ENCODE results near the gene BMERB1. TPM values are rescaled to one million over a fixed set of nuclear protein-coding genes. Genes with fewer than 3 reads are reported as not detected.
A peak's percentile ranks its signal among the peaks of the same experiment; 100 is the strongest.
"Not testable (repeated sequence)": the region's sequence is repeated elsewhere in the genome, so short reads cannot be mapped to it uniquely, and the experiment has no call there.

The BMERB1 gene
- polyA plus RNA-seq, 6 donors from 2014 or later: 0.36 to 1.1 (median 0.82) TPM; not detected in 2

GRCh38 chr16:15454933-15455332 lies 20.5 kb downstream of the BMERB1 start:
- not testable (repeated sequence) for ATAC-seq (ENCODE audit: low read depth in 2 of 2); H3K9me3 Mint-ChIP-seq; H3K27ac Mint-ChIP-seq

GRCh38 chr16:15457400-15457799 lies 23.0 kb downstream of the BMERB1 start:
- Mint-ChIP-seq H3K27ac (no peak overlapping the region), H3K4me1 (no peaks in the 10 kb centered on the region), H3K27me3 (peaks cover 16 to 30% (median 28%) of the 10 kb centered on the region in 3 donors), H3K9me3 (peaks cover 0 to 6% (median 0%) of the 10 kb centered on the region in 7 donors), H3K4me3 (no peak overlapping the region), H3K36me3 (peaks cover 0 to 3% of the 10 kb centered on the region in 2 donors)
- DNase-seq: no peak
- no peak for ATAC-seq (ENCODE audit: low read depth in 2 of 2)

More at GRCh38 chr16:15454933-15455332, 20.5 kb downstream of the BMERB1 start:
- not testable (repeated sequence) for DNase-seq, H3K4me1 Mint-ChIP-seq, H3K36me3 Mint-ChIP-seq, H3K4me3 Mint-ChIP-seq
- H3K27me3 Mint-ChIP-seq: peaks cover 10 to 30% (median 28%) of the 10 kb centered on the region in 3 donors

- DNase-seq: no peak
- H3K4me1 Mint-ChIP-seq: no peaks in the 10 kb centered on the region
- no peak overlapping the region for H3K27ac Mint-ChIP-seq
- ATAC-seq (ENCODE audit: low read depth in 2 of 2): no peak
- H3K9me3 Mint-ChIP-seq: peaks cover 0 to 6% (median 0%) of the 10 kb centered on the region in 7 donors
- H3K4me3 Mint-ChIP-seq: no peak overlapping the region
- H3K27me3 Mint-ChIP-seq: peaks cover 16 to 30% (median 28%) of the 10 kb centered on the region in 3 donors
- peaks cover 0 to 3% of the 10 kb centered on the region in 2 donors for H3K36me3 Mint-ChIP-seq
These were observed 23.6 kb downstream of the BMERB1 start for GRCh38 chr16:15457958-15458357.

GRCh38 chr16:15459791-15460190 lies 25.4 kb downstream of the BMERB1 start:
- DNase-seq (no peak), ATAC-seq (ENCODE audit: low read depth in 2 of 2) (no peak)
- H3K4me3 Mint-ChIP-seq: no peak overlapping the region
- H3K4me1 Mint-ChIP-seq: no peaks in the 10 kb centered on the region
- H3K27ac Mint-ChIP-seq: no peak overlapping the region
- peaks cover 0 to 6% (median 0%) of the 10 kb centered on the region in 7 donors for H3K9me3 Mint-ChIP-seq
- H3K36me3 Mint-ChIP-seq: no peaks in the 10 kb centered on the region
- H3K27me3 Mint-ChIP-seq: peaks cover 16 to 23% (median 21%) of the 10 kb centered on the region in 3 donors

- H3K36me3 Mint-ChIP-seq: no peaks in the 10 kb centered on the region
- H3K27me3 Mint-ChIP-seq: peaks cover 16 to 21% (median 20%) of the 10 kb centered on the region in 3 donors
- no peak overlapping the region for H3K27ac Mint-ChIP-seq
- ATAC-seq (ENCODE audit: low read depth in 2 of 2) (no peak), DNase-seq (no peak)
- no peak overlapping the region for H3K4me3 Mint-ChIP-seq
- no peaks in the 10 kb centered on the region for H3K4me1 Mint-ChIP-seq
- peaks cover 0 to 6% (median 0%) of the 10 kb centered on the region in 7 donors for H3K9me3 Mint-ChIP-seq
These were observed 26.2 kb downstream of the BMERB1 start for GRCh38 chr16:15460601-15461000.

GRCh38 chr16:15461376-15461775 lies 27.0 kb downstream of the BMERB1 start:
- Mint-ChIP-seq H3K4me3 (no peak overlapping the region), H3K27ac (no peak overlapping the region), H3K9me3 (peaks cover 0 to 6% (median 0%) of the 10 kb centered on the region in 7 donors), H3K27me3 (peaks cover 16 to 21% (median 16%) of the 10 kb centered on the region in 3 donors), H3K4me1 (no peaks in the 10 kb centered on the region), H3K36me3 (no peaks in the 10 kb centered on the region)
- DNase-seq: no peak
- ATAC-seq (ENCODE audit: low read depth in 2 of 2): no peak

GRCh38 chr16:15464401-15465186 lies 30.2 kb downstream of the BMERB1 start:
- Mint-ChIP-seq H3K27ac (no peak overlapping the region), H3K4me3 (no peak overlapping the region), H3K36me3 (peaks cover 0 to 6% of the 10 kb centered on the region in 2 donors), H3K4me1 (no peaks in the 10 kb centered on the region), H3K9me3 (peaks cover 0 to 12% (median 6%) of the 10 kb centered on the region in 7 donors), H3K27me3 (peaks cover 0 to 8% (median under 1%) of the 10 kb centered on the region in 3 donors)
- DNase-seq (no peak), ATAC-seq (ENCODE audit: low read depth in 2 of 2) (no peak)

- no peak overlapping the region for H3K27ac Mint-ChIP-seq
- H3K9me3 Mint-ChIP-seq: peaks cover 0 to 15% (median 8%) of the 10 kb centered on the region in 7 donors
- H3K27me3 Mint-ChIP-seq: peaks cover 0 to 4% (median 0%) of the 10 kb centered on the region in 3 donors
- DNase-seq (no peak), ATAC-seq (ENCODE audit: low read depth in 2 of 2) (no peak)
- H3K4me3 Mint-ChIP-seq: no peak overlapping the region
- H3K4me1 Mint-ChIP-seq: no peaks in the 10 kb centered on the region
- H3K36me3 Mint-ChIP-seq: peaks cover 0 to 6% of the 10 kb centered on the region in 2 donors
These were observed 31.7 kb downstream of the BMERB1 start for GRCh38 chr16:15466131-15466530.

- Mint-ChIP-seq H3K9me3 (peaks cover 0 to 15% (median 8%) of the 10 kb centered on the region in 7 donors), H3K36me3 (peaks cover 0 to 6% of the 10 kb centered on the region in 2 donors), H3K27ac (no peak overlapping the region), H3K4me1 (no peaks in the 10 kb centered on the region), H3K27me3 (peaks cover 0 to 10% (median 0%) of the 10 kb centered on the region in 3 donors), H3K4me3 (no peak overlapping the region)
- no peak for ATAC-seq (ENCODE audit: low read depth in 2 of 2)
- DNase-seq: no peak
These were observed 32.7 kb downstream of the BMERB1 start for GRCh38 chr16:15466886-15467781.

- Mint-ChIP-seq H3K27me3 (peaks cover 0 to 17% (median 14%) of the 10 kb centered on the region in 3 donors), H3K27ac (peak overlapping the region in 1 of 6 donors; percentile 78)
- not testable (repeated sequence) for ATAC-seq (ENCODE audit: low read depth in 2 of 2)
These were observed 42.6 kb downstream of the BMERB1 start for GRCh38 chr16:15476971-15477370.

GRCh38 chr16:15477802-15478201 lies 43.4 kb downstream of the BMERB1 start:
- Mint-ChIP-seq H3K4me3 (no peak overlapping the region), H3K36me3 (no peaks in the 10 kb centered on the region), H3K4me1 (no peaks in the 10 kb centered on the region), H3K27me3 (peaks cover 0 to 17% (median 11%) of the 10 kb centered on the region in 3 donors), H3K9me3 (peaks cover 0 to 12% (median 7%) of the 10 kb centered on the region in 7 donors), H3K27ac (no peak overlapping the region)
- ATAC-seq (ENCODE audit: low read depth in 2 of 2) (no peak), DNase-seq (no peak)

More at GRCh38 chr16:15476971-15477370, 42.6 kb downstream of the BMERB1 start:
- not testable (repeated sequence) for DNase-seq, H3K36me3 Mint-ChIP-seq, H3K4me3 Mint-ChIP-seq, H3K4me1 Mint-ChIP-seq
- H3K9me3 Mint-ChIP-seq: peaks cover 0 to 12% (median 7%) of the 10 kb centered on the region in 7 donors

GRCh38 chr16:15482068-15482747 lies 47.8 kb downstream of the BMERB1 start:
- peak overlapping the region in 1 of 8 donors; percentile 23 for H3K4me3 Mint-ChIP-seq
- H3K9me3 Mint-ChIP-seq: peaks cover 0 to 3% (median 0%) of the 10 kb centered on the region in 7 donors
- H3K36me3 Mint-ChIP-seq: no peaks in the 10 kb centered on the region
- DNase-seq: no peak
- peaks cover 0 to 11% (median under 1%) of the 10 kb centered on the region in 3 donors for H3K27me3 Mint-ChIP-seq
- peaks cover 0 to 11% (median 10%) of the 10 kb centered on the region in 3 donors for H3K4me1 Mint-ChIP-seq
- ATAC-seq (ENCODE audit: low read depth in 2 of 2): no peak
- H3K27ac Mint-ChIP-seq: peak overlapping the region in 1 of 6 donors; percentile 84

Measured in naive B cell (primary cell).